ENCODE results near the gene PHF1. TPM values are rescaled to one million over a fixed set of nuclear protein-coding genes. Genes with fewer than 3 reads are reported as not detected.
A peak's percentile ranks its signal among the peaks of the same experiment; 100 is the strongest.

Gene PHF1
- total and polyA plus RNA-seq, 2 of the 4 experiments (the other 2 are of a cell fraction): 9.0 to 47.2 TPM

- no peak overlapping the region for H2BK120ac ChIP-seq (ENCODE audit: low read depth, low read length)
- peaks cover 73% of the 10 kb centered on the region for H3K36me3 ChIP-seq (ENCODE audit: control insufficient read depth, insufficient read depth, low read length)
- H2BK5ac ChIP-seq (ENCODE audit: low read depth, low read length, poor library complexity, severe bottlenecking): no peak overlapping the region
- no peaks in the 10 kb centered on the region for H4K20me1 ChIP-seq (ENCODE audit: insufficient read depth, low read length)
- intact Hi-C loops (cut with micrococcal nuclease): no loop called here
- ATAC-seq (ENCODE audit: low read depth) (no peak), DNase-seq (peak; percentile 38)
- no peak overlapping the region for H2BK20ac ChIP-seq (ENCODE audit: low read depth, low read length)
- dilution Hi-C loops (cut with HindIII; ENCODE audit: low sequenced_read_pairs, unreplicated experiment): no loop called here
- no peak overlapping the region for H3K14ac ChIP-seq (replicated peaks; ENCODE audit: low read depth, low read length)
- no peak overlapping the region for H4K8ac ChIP-seq (ENCODE audit: low read depth in 2 of 2, low read length in 2 of 2)
- 78% methylated on average over 3 of the region's 9 CpGs; no CpG with 5 or more reads in 1 of the 2 experiments for WGBS, 2 experiments (ENCODE audit: extremely low coverage in 2 of 2, insufficient read length in 1 of 2)
- no peak overlapping the region for H3K4me2 ChIP-seq (ENCODE audit: low read depth, low read length)
- peaks cover 5 to 9% of the 10 kb centered on the region in 2 experiments for H3K79me1 ChIP-seq (ENCODE audit: low read depth in 1 of 2, low read length in 2 of 2)
- no peak overlapping the region for H3K4me3 ChIP-seq (ENCODE audit: insufficient read depth, low read depth, low read length)
- H3K56ac ChIP-seq (ENCODE audit: extremely low read depth, insufficient read depth, low read length): no peak overlapping the region
- H3K4me1 ChIP-seq (ENCODE audit: control insufficient read depth, insufficient read depth, low read length): no peaks in the 10 kb centered on the region
- no peak overlapping the region for H3K18ac ChIP-seq (ENCODE audit: low read depth, low read length)
- no peak overlapping the region for H4K5ac ChIP-seq (ENCODE audit: low read depth, low read length)
- TF ChIP-seq NFE2L2 (IDR thresholded peaks at IDR 0.05; ENCODE audit: low read depth, low read length) (no peak), MXI1 (IDR thresholded peaks at IDR 0.05; ENCODE audit: borderline replicate concordance, low read depth, low read length) (no peak), RFX5 (IDR thresholded peaks at IDR 0.05; ENCODE audit: low read depth, low read length) (no peak), RCOR1 (IDR thresholded peaks at IDR 0.05; ENCODE audit: insufficient replicate concordance, low read length) (no peak), POLR2A (IDR thresholded peaks at IDR 0.05; ENCODE audit: low read depth, low read length) (no peak), SMC3 (IDR thresholded peaks at IDR 0.05; ENCODE audit: low read depth, low read length) (no peak), FOS (IDR thresholded peaks at IDR 0.05; ENCODE audit: low read depth, low read length) (no peak), MAFK (IDR thresholded peaks at IDR 0.05; ENCODE audit: low read depth, low read length) (no peak)
- H3K27ac ChIP-seq (ENCODE audit: insufficient read depth, low read length): no peak overlapping the region
- no peak overlapping the region for H3K9ac ChIP-seq (ENCODE audit: low read depth, low read length)
- in situ Hi-C loops (cut with MboI; ENCODE audit: low sequenced_read_pairs): no loop called here
- ChIA-PET CTCF (no interaction called here), POLR2A (ENCODE audit: unreplicated experiment) (no interaction called here)
- no peak overlapping the region for H2BK15ac ChIP-seq (ENCODE audit: low read depth, low read length)
- no peak overlapping the region for H2AK9ac ChIP-seq (replicated peaks; ENCODE audit: low read depth, low read length, poor library complexity)
- no peaks in the 10 kb centered on the region for H3K9me3 ChIP-seq (ENCODE audit: control insufficient read depth, insufficient read depth, low read length)
- H3K4ac ChIP-seq (ENCODE audit: low read depth, low read length): no peak overlapping the region
- H3K23ac ChIP-seq (ENCODE audit: low read depth, low read length): no peak overlapping the region
- H4K91ac ChIP-seq (ENCODE audit: insufficient read depth, low read depth, low read length): no peak overlapping the region
- H3K9me1 ChIP-seq (ENCODE audit: insufficient read depth, low read length): peaks cover 3% of the 10 kb centered on the region; the same call in 1 of the 2 replicates
- no peaks in the 10 kb centered on the region for H3K27me3 ChIP-seq (ENCODE audit: control insufficient read depth, insufficient read depth, low read length)
- BruUV-seq (replicated peaks): no TSS peak
- H2AK5ac ChIP-seq (ENCODE audit: low read depth, low read length): no peak overlapping the region
- H2AFZ ChIP-seq (replicated peaks; ENCODE audit: low read length, poor library complexity): no peak overlapping the region
These were observed 29.3 kb downstream of the PHF1 start for GRCh38 chr6:33439956-33440648.
